Activated naive CD4-positive, alpha-beta T cell treated with anti-CD3 and anti-CD28 coated beads, Interleukin-2, amount 50 U/mL, for 72 hours (primary cell): ENCODE measurements around the gene KIAA0930. TPM values are rescaled to one million over a fixed set of nuclear protein-coding genes. Genes with fewer than 3 reads are reported as not detected.
A peak's percentile ranks its signal among the peaks of the same experiment; 100 is the strongest.

ENCODE experiments used
- ATAC-seq, 2 donors: fragments of 150-1000 bp; cut with Tn5 transposase; 2 replicates each; pipeline ENCODE4 v1.10.0; 2021; ENCODE audit warnings: mild to moderate bottlenecking in 2 of 2, moderate library complexity in 2 of 2
- DNase-seq, 2 donors: peaks; one replicate each; pipeline ENCODE4 v3.0.0; 2021 to 2022; ENCODE audit warnings: low spot score in 2 of 2
- H3K27ac Mint-ChIP-seq, 2 donors: one replicate each; pipeline ENCODE4 v1.8.0; 2022; ENCODE audit warnings: mild to moderate bottlenecking in 2 of 2, mixed read lengths in 2 of 2
- H3K36me3 Mint-ChIP-seq, 2 donors: one replicate each; pipeline ENCODE4 v1.8.0; 2022; ENCODE audit warnings: mixed read lengths in 2 of 2
- H3K9me3 Mint-ChIP-seq, 2 donors: one replicate each; pipeline ENCODE4 v1.8.0; 2022; ENCODE audit warnings: mixed read lengths in 2 of 2
- total RNA-seq, 2 donors: library from RNA; stranded (reverse); gene quantifications; one replicate each; pipeline ENCODE4 v1.2.3, GENCODE V29; 2022

The KIAA0930 gene
- total RNA-seq, 2 donors from 2014 or later: 12.5 to 16.5 TPM

DNA sequence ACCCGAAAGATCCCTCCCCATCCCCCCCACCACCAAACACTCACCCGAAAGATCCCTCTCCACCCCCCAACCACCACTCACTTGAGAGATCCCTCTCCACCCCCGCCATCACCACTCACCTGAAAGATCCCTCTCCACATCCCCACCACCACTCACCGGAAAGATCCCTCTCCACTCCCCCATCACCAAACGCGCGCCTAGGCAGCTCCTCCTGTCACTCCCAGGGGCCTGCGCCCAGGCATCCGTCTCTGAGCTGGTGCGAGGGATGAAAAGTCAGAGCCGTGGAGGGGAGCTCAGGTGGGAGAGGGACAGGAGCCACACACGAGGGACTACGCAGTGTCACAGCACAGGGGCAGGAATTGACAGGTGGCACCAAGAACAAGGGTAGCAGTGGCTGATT lies 11.5 kb downstream of the KIAA0930 start:
- Mint-ChIP-seq H3K27ac (no peak overlapping the region), H3K36me3 (no peaks in the 10 kb centered on the region), H3K9me3 (no peaks in the 10 kb centered on the region)
- no peak for ATAC-seq
- DNase-seq: no peak

- Mint-ChIP-seq H3K27ac (peak overlapping the region in 1 of 2 donors; percentile 36), H3K9me3 (no peaks in the 10 kb centered on the region), H3K36me3 (no peaks in the 10 kb centered on the region)
- no peak for DNase-seq
- ATAC-seq: no peak
These were observed 12.3 kb downstream of the KIAA0930 start for GRCh38 chr22:45228401-45228754.

- no peak for DNase-seq
- Mint-ChIP-seq H3K36me3 (no peaks in the 10 kb centered on the region), H3K27ac (peak overlapping the region in 1 of 2 donors; percentile 36), H3K9me3 (no peaks in the 10 kb centered on the region)
- no peak for ATAC-seq
These were observed 12.9 kb downstream of the KIAA0930 start for GRCh38 chr22:45227645-45228400.

- H3K9me3 Mint-ChIP-seq: no peaks in the 10 kb centered on the region
- ATAC-seq (no peak), DNase-seq (no peak)
- H3K36me3 Mint-ChIP-seq: no peaks in the 10 kb centered on the region
- H3K27ac Mint-ChIP-seq: no peak overlapping the region
These were observed 14.0 kb downstream of the KIAA0930 start for GRCh38 chr22:45226503-45227186.

DNA sequence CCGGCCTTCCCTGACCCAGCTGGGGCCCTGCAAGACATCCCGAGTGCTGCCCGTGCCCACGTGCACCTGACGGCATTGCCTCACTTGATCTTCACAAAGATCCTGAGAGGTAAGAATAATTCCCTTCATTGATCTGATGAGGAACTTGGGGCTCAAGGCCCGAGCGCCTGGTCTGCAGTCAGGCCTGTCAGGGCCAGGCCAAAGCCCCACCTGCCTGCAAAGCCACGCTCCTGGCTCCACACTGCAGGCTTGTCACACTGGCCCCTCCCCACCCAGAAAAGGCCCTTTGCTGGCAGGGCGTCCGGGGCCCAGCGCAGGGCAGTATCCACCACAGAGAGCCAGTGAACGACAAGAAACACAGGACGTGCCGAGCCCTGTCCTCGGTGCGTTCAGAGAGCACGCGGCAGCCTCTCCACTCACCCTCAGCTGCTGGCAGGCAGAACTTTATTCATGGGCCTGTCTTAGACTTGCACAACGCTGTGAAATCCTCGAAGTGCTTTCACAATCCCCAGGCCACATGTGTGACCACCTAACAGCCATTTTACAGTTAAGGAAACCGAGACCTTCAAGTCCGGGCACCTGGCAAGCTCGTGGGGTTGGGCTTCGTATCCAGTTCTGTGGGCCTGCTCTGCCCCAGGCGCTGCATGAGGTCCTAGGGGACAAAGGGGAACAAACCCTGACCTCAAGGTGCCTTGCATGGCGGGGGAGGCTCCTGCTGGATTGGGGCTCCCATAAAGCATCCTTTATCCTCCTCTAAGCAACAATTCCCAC lies 14.8 kb downstream of the KIAA0930 start:
- no peaks in the 10 kb centered on the region for H3K36me3 Mint-ChIP-seq
- DNase-seq: no peak
- ATAC-seq: no peak
- peak overlapping the region in 1 of 2 donors; percentile 44 for H3K27ac Mint-ChIP-seq
- no peaks in the 10 kb centered on the region for H3K9me3 Mint-ChIP-seq

DNA sequence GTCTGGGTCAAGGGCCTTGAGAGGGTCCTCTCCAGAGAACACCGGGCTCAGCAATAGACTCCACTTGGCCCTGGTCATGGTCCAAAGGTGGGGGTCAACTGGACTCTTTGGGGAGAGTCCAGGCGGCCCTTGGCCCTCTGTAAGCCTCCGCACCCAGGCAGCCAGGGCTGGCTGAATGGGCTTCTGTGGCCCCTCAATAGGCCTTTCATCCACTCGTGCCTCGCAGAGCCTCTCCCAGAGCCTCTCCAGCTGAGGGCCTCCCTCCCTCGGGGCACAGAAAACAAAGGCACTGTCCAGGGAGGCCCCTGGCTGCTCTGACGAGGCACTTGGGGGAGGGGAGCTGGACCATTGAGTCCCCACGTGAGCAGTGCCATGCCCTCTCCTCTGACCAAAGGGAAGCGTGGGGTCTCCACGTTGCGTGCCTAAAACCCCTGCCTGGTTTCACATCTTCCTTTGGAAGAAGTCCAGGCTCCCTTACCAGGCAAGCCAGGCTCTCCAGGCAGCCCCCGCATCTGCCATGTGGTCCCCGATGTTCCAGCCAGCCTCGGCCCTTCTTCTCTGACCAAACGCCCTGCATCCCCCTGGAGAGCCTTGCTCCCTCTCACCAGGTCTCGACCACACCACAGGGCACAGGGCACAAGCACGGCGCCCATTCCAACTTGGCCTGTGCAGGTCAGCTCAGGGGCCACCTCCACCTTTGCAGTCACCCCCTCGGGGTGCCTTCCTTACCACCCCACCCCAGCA lies 15.5 kb downstream of the KIAA0930 start:
- Mint-ChIP-seq H3K27ac (peak overlapping the region in 1 of 2 donors; percentile 44), H3K9me3 (no peaks in the 10 kb centered on the region), H3K36me3 (no peaks in the 10 kb centered on the region)
- DNase-seq: no peak
- no peak for ATAC-seq

GRCh38 chr22:45224331-45224730 lies 16.4 kb downstream of the KIAA0930 start:
- DNase-seq: no peak
- no peak for ATAC-seq
- H3K9me3 Mint-ChIP-seq: no peaks in the 10 kb centered on the region
- H3K27ac Mint-ChIP-seq: peak overlapping the region in 1 of 2 donors; percentile 57
- H3K36me3 Mint-ChIP-seq: no peaks in the 10 kb centered on the region

GRCh38 chr22:45223304-45224117 lies 17.2 kb downstream of the KIAA0930 start:
- no peak overlapping the region for H3K27ac Mint-ChIP-seq

DNA sequence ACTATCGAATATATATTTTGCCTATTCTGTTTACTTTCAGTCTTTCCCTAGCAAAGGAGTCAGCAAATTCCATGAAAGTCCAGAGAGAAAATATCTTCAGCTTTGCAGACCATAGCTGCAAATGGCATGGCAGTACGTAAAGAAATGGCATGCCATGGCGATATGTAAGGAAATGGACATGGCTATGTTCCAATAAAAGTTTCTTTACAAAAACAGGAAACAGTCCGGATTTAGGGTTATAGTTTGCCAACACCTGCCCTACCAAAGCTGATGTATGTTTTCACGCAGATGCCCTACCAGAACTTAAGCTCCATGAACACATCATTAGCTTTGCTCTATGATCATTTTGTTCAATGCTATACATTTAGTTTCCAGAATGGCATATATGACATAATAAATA lies 19.5 kb downstream of the KIAA0930 start:
- Mint-ChIP-seq H3K9me3 (no peaks in the 10 kb centered on the region), H3K36me3 (no peaks in the 10 kb centered on the region), H3K27ac (no peak overlapping the region)
- no peak for ATAC-seq
- no peak for DNase-seq

More at GRCh38 chr22:45223304-45224117, 17.2 kb downstream of the KIAA0930 start:
- DNase-seq (no peak), ATAC-seq (no peak)
- Mint-ChIP-seq H3K36me3 (no peaks in the 10 kb centered on the region), H3K9me3 (no peaks in the 10 kb centered on the region)

GRCh38 chr22:45218976-45219375 lies 21.7 kb downstream of the KIAA0930 start:
- Mint-ChIP-seq H3K9me3 (no peaks in the 10 kb centered on the region), H3K36me3 (no peaks in the 10 kb centered on the region), H3K27ac (peak overlapping the region in 1 of 2 donors; percentile 96)
- peak; percentile 97 to 100 for ATAC-seq
- peak in 1 of 2 donors; percentile 46 for DNase-seq

DNA sequence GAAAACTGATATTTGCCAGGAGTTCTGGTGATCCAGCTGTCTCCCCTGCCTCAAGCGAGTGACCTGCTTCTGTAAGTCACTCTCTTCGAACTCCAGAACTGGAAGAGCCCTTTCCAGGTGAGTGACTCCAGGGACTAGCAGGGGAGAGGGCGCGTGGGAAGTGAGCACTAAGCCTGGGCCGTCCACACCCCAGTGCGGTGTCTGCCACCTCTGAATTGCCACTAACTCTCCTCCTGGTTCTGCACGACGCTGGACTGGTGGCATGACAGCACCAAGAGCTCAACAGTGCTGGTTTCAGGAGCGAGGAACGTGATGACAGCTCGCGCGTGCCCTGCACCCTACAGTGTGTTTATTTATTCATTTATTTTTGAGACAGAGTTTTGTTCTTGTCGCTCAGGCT lies 22.9 kb downstream of the KIAA0930 start:
- no peak for ATAC-seq
- DNase-seq: no peak
- Mint-ChIP-seq H3K36me3 (no peaks in the 10 kb centered on the region), H3K27ac (no peak overlapping the region), H3K9me3 (no peaks in the 10 kb centered on the region)

GRCh38 chr22:45217345-45217744 lies 23.3 kb downstream of the KIAA0930 start:
- H3K36me3 Mint-ChIP-seq: no peaks in the 10 kb centered on the region
- no peak overlapping the region for H3K27ac Mint-ChIP-seq
- ATAC-seq (no peak), DNase-seq (no peak)
- no peaks in the 10 kb centered on the region for H3K9me3 Mint-ChIP-seq

- no peak for ATAC-seq
- H3K27ac Mint-ChIP-seq: no peak overlapping the region
- no peaks in the 10 kb centered on the region for H3K36me3 Mint-ChIP-seq
- DNase-seq: no peak
- no peaks in the 10 kb centered on the region for H3K9me3 Mint-ChIP-seq
These were observed 24.3 kb downstream of the KIAA0930 start for GRCh38 chr22:45216133-45217003.

DNA sequence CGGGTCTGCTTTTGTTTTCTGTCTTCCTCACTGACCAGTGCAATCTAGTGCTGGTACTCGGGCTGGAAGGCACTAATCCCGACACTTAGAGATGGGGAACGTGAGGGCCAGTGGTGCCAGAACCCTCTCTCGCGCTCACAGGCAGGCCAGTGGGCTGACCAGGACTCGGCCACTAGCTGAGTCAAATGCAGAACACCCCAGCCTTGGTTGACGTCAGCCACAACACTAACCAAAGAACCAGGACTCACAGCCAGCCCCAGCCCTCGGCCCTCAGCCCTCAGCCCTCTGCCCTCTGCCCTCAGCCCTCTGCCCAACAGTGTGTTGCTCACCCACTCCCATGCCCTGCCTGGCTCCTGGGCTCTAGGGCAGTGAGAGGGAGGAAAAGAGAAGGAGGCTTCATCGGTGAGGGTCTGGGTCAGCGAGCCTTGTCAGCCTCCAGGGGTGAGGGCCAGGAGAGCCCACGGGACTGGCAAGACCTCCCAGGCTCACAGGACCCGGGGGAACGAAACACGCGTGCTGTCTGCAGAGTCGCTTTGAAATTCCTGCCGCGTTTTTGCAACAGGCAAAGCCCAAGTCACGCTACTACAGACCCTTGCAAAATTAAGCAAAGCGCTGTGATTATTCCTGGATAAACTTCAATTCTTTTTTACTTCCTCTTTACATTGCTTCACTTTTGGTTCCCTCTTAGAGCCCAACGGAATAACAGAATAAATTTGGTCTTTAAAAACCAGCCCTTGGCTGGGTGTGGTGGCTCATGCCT lies 27.5 kb downstream of the KIAA0930 start:
- no peak for ATAC-seq

More for the DNA sequence above, 27.5 kb downstream of the KIAA0930 start:
- peak overlapping the region in 1 of 2 donors; percentile 72 for H3K27ac Mint-ChIP-seq
- H3K36me3 Mint-ChIP-seq: no peaks in the 10 kb centered on the region
- no peak for DNase-seq
- no peaks in the 10 kb centered on the region for H3K9me3 Mint-ChIP-seq
